ENCODE data around the gene ECM1. TPM values are rescaled to one million over a fixed set of nuclear protein-coding genes. Genes with fewer than 3 reads are reported as not detected.

The ECM1 gene
- total and polyA plus RNA-seq, 2 of the 8 experiments (the other 6 are each of a cell fraction or from before 2014, with no cell fraction given) = 0.95 to 0.98 TPM

DNA sequence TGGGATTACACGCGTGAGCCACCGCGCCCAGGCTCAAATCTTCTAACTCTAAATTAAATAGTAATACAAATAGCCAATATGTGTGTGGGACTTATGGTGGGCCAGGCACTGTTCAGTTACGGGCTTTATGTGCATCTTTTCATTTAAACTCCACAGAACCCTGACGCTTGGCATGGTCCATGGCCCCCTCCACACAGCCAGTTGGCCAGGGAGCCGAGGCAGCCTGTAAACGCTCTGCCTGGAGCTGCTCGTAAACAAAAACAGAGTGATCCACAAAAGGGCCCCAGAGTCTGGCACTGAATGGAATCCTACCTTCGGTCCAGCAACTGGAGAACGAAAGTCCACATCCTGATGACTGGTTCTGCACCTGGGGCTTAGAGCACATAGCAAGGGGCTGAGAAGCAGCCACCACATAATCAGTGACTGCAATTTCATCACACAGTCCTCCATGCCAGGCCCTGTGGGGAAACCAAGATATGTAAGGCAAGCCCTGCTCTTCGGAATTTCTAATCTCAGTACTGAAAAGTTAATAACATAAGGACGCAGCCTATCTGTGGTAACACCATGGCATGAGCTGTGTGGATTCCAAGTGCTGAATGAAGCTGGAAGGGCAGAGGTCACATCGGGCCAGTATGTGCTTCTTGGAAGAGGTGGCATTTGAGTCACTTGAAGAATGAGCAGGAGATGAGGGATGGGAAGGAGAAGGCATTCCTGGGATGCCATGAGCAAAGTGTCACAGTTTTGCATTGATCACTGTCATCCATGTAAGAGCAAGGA lies 27.8 kb downstream of the ECM1 start:
- H3K4me1 ChIP-seq (replicated peaks in 1 of 4; ENCODE audit: control insufficient read depth in 3 of 4, insufficient read depth in 4 of 4, low read length in 3 of 4) = peaks cover 0 to 8% (median 3%) of the 10 kb centered on the region in 4 experiments; a peak in 6 of 7 replicates
- FAIRE-seq = no peak
- TF ChIP-seq TEAD4 (IDR thresholded peaks at IDR 0.05; ENCODE audit: low read depth, low read length) (peak; percentile 25; the same call in 1 of the 2 replicates), SP2 (IDR thresholded peaks at IDR 0.05; ENCODE audit: low read length) (no peak)
- DNase-seq (ENCODE audit: low read depth in 1 of 2, low spot score in 2 of 2) = no peak
- no peak overlapping the region for H2AK5ac ChIP-seq (ENCODE audit: low read depth, low read length)
- no peaks in the 10 kb centered on the region for H3K23me2 ChIP-seq (ENCODE audit: low read depth, low read length)
- H3K18ac ChIP-seq (ENCODE audit: extremely low read depth, low read length) = 0 out of 2 replicates have a peak overlapping the region, but pooled peaks have one; percentile 34
- no peak overlapping the region for H3K9ac ChIP-seq (replicated peaks in 1 of 4; ENCODE audit: extremely low read depth in 1 of 4, low read depth in 3 of 4, low read length in 3 of 4)
- H2BK20ac ChIP-seq (ENCODE audit: low read length) = 0 out of 2 replicates have a peak overlapping the region, but pooled peaks have one; percentile 64
- H3K4ac ChIP-seq (replicated peaks; ENCODE audit: insufficient read length, low read depth, low read length) = no peak overlapping the region
- H3K56ac ChIP-seq (replicated peaks; ENCODE audit: insufficient read length, low read depth, low read length) = no peak overlapping the region
- WGBS, 2 experiments (ENCODE audit: extremely low coverage in 1 of 2, insufficient coverage in 1 of 2, insufficient read length in 1 of 2, insufficient replicate concordance in 2 of 2, low coverage in 1 of 2, low lambda C conversion rate in 2 of 2, missing lambda C conversion rate in 1 of 2) = 92% methylated on average over 14 of the region's 14 CpGs; no CpG with 5 or more reads in 1 of the 2 experiments
- no peak overlapping the region for H3K14ac ChIP-seq (ENCODE audit: insufficient read length)
- no peak overlapping the region for H4K91ac ChIP-seq (replicated peaks; ENCODE audit: insufficient read length, low read length)
- no peak overlapping the region for H3K4me3 ChIP-seq (ENCODE audit: extremely low read depth in 1 of 4, insufficient read depth in 2 of 4, low read depth in 3 of 4, low read length in 4 of 4)
- H2AFZ ChIP-seq (ENCODE audit: low read length) = no peak overlapping the region
- POLR2A ChIA-PET (ENCODE audit: partially characterized antibody) = interaction anchor here (1.2 to 6.7 kb wide), 4 partner anchors 14 to 44 kb away, joined by 4 to 39 read pairs (median 6); partner anchors contain the start of genes ADAMTSL4 and MCL1
- H3K36me3 ChIP-seq (ENCODE audit: control insufficient read depth in 2 of 4, insufficient read depth in 4 of 4, low read length in 3 of 4) = no peaks in the 10 kb centered on the region
- CTCF ChIA-PET (ENCODE audit: partially characterized antibody) = interaction anchor here (0.6 to 14.2 kb wide), 7 partner anchors 12 to 277 kb away, joined by 3 to 253 read pairs (median 5); partner anchors contain the start of genes ADAMTSL4, ECM1 and FALEC
- H3K27ac ChIP-seq (ENCODE audit: low read depth, low read length) = no peak overlapping the region
- H3K27me3 ChIP-seq (replicated peaks in 1 of 4; ENCODE audit: control insufficient read depth in 3 of 4, extremely low read depth in 1 of 4, insufficient read depth in 3 of 4, low read length in 3 of 4) = no peaks in the 10 kb centered on the region
- H4K5ac ChIP-seq (ENCODE audit: insufficient read length, low read depth, low read length) = no peak overlapping the region
- H4K8ac ChIP-seq (ENCODE audit: extremely low read depth, insufficient read depth, low read length) = no peak overlapping the region
- H2BK120ac ChIP-seq (replicated peaks; ENCODE audit: low read depth, low read length) = no peak overlapping the region
- no peak overlapping the region for H3K4me2 ChIP-seq (ENCODE audit: insufficient read depth in 1 of 2, low read depth in 2 of 2, low read length in 2 of 2)
- peak overlapping the region; percentile 49; the same call in 1 of the 2 replicates for H2BK15ac ChIP-seq (ENCODE audit: low read length)
- H3K79me2 ChIP-seq (ENCODE audit: control insufficient read depth in 1 of 2, insufficient read depth in 2 of 2, low read length in 2 of 2) = no peaks in the 10 kb centered on the region
- no peaks in the 10 kb centered on the region for H3K9me3 ChIP-seq (ENCODE audit: insufficient read depth in 2 of 2, low read depth in 1 of 2, low read length in 1 of 2)
- peak overlapping the region; percentile 4; the same call in 1 of the 2 replicates for H2BK12ac ChIP-seq (ENCODE audit: low read depth, low read length)
- no peaks in the 10 kb centered on the region for H3K79me1 ChIP-seq (ENCODE audit: low read depth, low read length)
- H2BK5ac ChIP-seq (ENCODE audit: low read depth, low read length) = 0 out of 2 replicates have a peak overlapping the region, but pooled peaks have one; percentile 13
- no peaks in the 10 kb centered on the region for H4K20me1 ChIP-seq (replicated peaks in 1 of 2; ENCODE audit: control insufficient read depth in 1 of 2, insufficient read depth in 2 of 2, low read length in 2 of 2)
- H3K23ac ChIP-seq (ENCODE audit: insufficient read length) = no peak overlapping the region
